H1 (cell line): ENCODE data around the gene STEAP4.

ENCODE experiments used
- CBX8 ChIP-seq: fragments of 300-800, 300-1000 bp; sonication (generic); IDR thresholded peaks from 2 replicates; pipeline ENCODE4 v1.7.1; 2016; ENCODE audit warnings: low read depth, low read length, borderline replicate concordance
- CTCF ChIP-seq, 3 experiments: IDR thresholded peaks; 1 replicate in 2 of 3; 2 replicates in 1 of 3; pipeline versions ENCODE4 v1.5.1 to v1.6.1; 2011; ENCODE audit warnings: low read length in 3 of 3, mild to moderate bottlenecking in 3 of 3, inconsistent platforms in 2 of 3, low read depth in 1 of 3, moderate library complexity in 1 of 3; ENCODE audit not compliant: insufficient read depth in 1 of 3; ENCODE audit errors: control extremely low read depth in 1 of 3
- HDAC2 ChIP-seq, 2 experiments: fragments of 300-600 bp in 1 of 2; sonication (generic) in 1 of 2; IDR thresholded peaks; 2 replicates each; pipeline ENCODE4 v1.6.1; 2011 to 2012; ENCODE audit warnings: low read depth in 2 of 2, low read length in 2 of 2, mild to moderate bottlenecking in 2 of 2, moderate library complexity in 2 of 2, borderline replicate concordance in 1 of 2, inconsistent platforms in 1 of 2
- SP1 ChIP-seq: IDR thresholded peaks from 2 replicates; pipeline ENCODE4 v1.6.1; 2011; ENCODE audit warnings: low read depth, low read length

GRCh38 chr7:88233828-88234227 is 72.9 kb downstream of the STEAP4 start:
- no peak for TF ChIP-seq CTCF (IDR thresholded peaks at IDR 0.05; ENCODE audit: control extremely low read depth in 1 of 3, insufficient read depth in 1 of 3, low read depth in 1 of 3, low read length in 3 of 3)
- TF ChIP-seq SP1 = no peak
- no peak for TF ChIP-seq CBX8
- TF ChIP-seq HDAC2 (IDR thresholded peaks at IDR 0.05; ENCODE audit: borderline replicate concordance in 1 of 2, low read depth in 2 of 2, low read length in 2 of 2) = no peak
